ENCODE measurements around the gene BCL6. TPM values are rescaled to one million over a fixed set of nuclear protein-coding genes. Genes with fewer than 3 reads are reported as not detected.

The BCL6 gene
- polyA plus RNA-seq, 2 donors, result 24.4 to 28.7 TPM

Other genes with a start within 250 kb of the BCL6 start
- gene SST, start 75.1 kb downstream of the BCL6 start, polyA plus RNA-seq, result under 1 TPM; 0.24 to 0.47 TPM
- not detected for gene RTP2, start 42.9 kb downstream of the BCL6 start, polyA plus RNA-seq